ENCODE results near the gene SNRPD1. TPM values are rescaled to one million over a fixed set of nuclear protein-coding genes. Genes with fewer than 3 reads are reported as not detected.

SNRPD1 gene
- total and polyA plus RNA-seq, 8 donors = 28.0 to 149 (median 137) TPM

DNA sequence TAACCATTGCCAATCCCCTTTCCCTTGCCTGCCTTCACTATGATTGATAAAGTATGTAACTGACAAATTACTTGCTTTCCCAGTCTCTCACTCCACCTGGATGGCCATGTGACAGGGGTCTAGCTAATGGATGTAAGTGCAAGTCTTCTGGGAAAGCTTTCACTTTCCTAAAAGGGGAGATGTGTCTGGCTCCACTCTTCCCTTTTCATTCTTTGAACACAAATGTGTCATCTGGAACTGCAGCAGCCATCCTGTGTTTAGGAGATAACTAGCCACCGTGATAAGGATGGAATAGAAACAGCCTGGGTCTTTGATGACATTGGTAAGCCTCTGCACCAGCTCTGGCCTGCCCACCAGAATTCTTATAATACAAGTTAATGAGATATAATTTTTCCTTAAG lies 38.2 kb downstream of the SNRPD1 start:
- DNase-seq (no peak), ATAC-seq (no peak)
- TF ChIP-seq, protein P1, sequence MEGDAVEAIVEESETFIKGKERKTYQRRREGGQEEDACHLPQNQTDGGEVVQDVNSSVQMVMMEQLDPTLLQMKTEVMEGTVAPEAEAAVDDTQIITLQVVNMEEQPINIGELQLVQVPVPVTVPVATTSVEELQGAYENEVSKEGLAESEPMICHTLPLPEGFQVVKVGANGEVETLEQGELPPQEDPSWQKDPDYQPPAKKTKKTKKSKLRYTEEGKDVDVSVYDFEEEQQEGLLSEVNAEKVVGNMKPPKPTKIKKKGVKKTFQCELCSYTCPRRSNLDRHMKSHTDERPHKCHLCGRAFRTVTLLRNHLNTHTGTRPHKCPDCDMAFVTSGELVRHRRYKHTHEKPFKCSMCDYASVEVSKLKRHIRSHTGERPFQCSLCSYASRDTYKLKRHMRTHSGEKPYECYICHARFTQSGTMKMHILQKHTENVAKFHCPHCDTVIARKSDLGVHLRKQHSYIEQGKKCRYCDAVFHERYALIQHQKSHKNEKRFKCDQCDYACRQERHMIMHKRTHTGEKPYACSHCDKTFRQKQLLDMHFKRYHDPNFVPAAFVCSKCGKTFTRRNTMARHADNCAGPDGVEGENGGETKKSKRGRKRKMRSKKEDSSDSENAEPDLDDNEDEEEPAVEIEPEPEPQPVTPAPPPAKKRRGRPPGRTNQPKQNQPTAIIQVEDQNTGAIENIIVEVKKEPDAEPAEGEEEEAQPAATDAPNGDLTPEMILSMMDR (IDR thresholded peaks at IDR 0.05) = no peak
- H3K4me3 ChIP-seq = no peak overlapping the region
- intact Hi-C loops (cut with DNase I) = no loop called here
- no peaks in the 10 kb centered on the region for H3K9me3 ChIP-seq
- no peak overlapping the region for H3K27ac ChIP-seq
- no peaks in the 10 kb centered on the region for H3K27me3 ChIP-seq
- no peaks in the 10 kb centered on the region for H3K4me1 ChIP-seq
- peaks cover 0 to 14% of the 10 kb centered on the region in 2 donors for H3K36me3 ChIP-seq

DNA sequence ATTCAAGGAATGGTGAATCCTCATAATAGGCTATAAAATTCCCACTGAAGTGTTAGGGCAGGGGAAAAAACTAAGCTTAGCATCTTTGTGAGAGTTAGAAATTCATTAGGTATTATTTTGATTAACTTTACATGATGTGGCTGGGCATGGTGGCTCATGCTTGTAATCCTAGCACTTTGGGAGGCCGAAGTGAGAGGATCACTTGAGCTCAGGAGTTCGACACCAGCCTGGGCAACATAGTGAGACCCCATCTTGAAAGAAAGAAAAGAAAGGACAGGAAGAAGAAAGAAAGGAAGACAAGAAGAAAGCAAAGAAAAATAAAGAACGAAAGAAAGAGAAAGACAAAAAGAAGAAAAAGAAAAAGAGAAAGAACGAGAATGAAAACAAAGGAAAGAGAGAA lies 40.0 kb downstream of the SNRPD1 start:
- Histone ChIP-seq H3K9me3 (no peaks in the 10 kb centered on the region), H3K36me3 (peaks cover 0 to 30% of the 10 kb centered on the region in 2 donors), H3K4me3 (no peak overlapping the region), H3K27me3 (no peaks in the 10 kb centered on the region), H3K27ac (no peak overlapping the region), H3K4me1 (no peaks in the 10 kb centered on the region)
- ATAC-seq = no peak
- TF ChIP-seq, protein P1 (IDR thresholded peaks at IDR 0.05) = no peak
- intact Hi-C loops (cut with DNase I) = no loop called here
- DNase-seq = no peak

DNA sequence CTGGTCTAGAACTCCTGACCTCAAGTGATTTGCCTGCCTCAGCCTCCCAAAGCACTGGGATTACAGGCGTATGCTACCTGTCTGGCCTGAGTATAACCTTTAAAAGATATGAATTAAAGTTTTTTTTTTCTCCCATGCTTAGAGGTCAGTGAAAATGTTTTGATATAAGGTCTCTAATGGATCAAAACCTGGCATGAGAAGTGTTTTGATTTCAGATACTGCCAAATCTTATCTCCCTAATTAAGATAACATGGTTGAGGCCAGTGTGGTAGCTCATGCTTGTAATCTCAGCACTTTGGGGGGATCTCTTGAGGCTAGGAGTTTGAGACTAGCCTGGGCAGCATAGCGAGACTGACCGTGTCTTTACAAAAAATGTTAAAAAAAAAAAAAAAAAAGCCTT lies 41.2 kb downstream of the SNRPD1 start:
- TF ChIP-seq, protein P1 (IDR thresholded peaks at IDR 0.05) = no peak
- H3K27me3 ChIP-seq = no peaks in the 10 kb centered on the region
- H3K9me3 ChIP-seq = no peaks in the 10 kb centered on the region
- H3K36me3 ChIP-seq = peaks cover 0 to 40% of the 10 kb centered on the region in 2 donors
- ATAC-seq = no peak
- intact Hi-C loops (cut with DNase I) = no loop called here
- H3K4me3 ChIP-seq = no peak overlapping the region
- no peak for DNase-seq
- no peak overlapping the region for H3K27ac ChIP-seq
- H3K4me1 ChIP-seq = no peaks in the 10 kb centered on the region

DNA sequence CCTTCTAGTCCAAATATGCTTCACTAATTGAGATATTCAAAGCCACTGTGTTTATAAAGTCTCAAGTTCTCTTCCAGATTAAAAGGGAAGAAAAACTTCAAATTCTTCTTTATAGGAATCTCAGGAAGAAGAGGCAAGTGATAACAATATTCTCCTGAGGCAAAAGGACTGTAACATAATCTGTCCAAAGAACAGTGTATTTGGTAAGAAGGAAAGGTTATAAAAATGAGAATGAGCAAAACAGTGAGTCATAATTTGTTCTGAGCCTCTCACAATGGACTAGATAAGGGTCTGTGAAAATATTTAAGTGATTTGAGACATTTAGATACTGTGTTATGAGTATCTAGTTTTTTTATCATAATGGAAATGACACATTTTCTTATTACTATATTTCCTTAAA lies 44.3 kb downstream of the SNRPD1 start:
- Histone ChIP-seq H3K4me3 (no peak overlapping the region), H3K9me3 (no peaks in the 10 kb centered on the region), H3K4me1 (no peaks in the 10 kb centered on the region), H3K36me3 (peaks cover 0 to 41% of the 10 kb centered on the region in 2 donors), H3K27ac (no peak overlapping the region), H3K27me3 (no peaks in the 10 kb centered on the region)
- DNase-seq = no peak
- TF ChIP-seq, protein P1 (IDR thresholded peaks at IDR 0.05) = no peak
- ATAC-seq = no peak
- intact Hi-C loops (cut with DNase I) = no loop called here

DNA sequence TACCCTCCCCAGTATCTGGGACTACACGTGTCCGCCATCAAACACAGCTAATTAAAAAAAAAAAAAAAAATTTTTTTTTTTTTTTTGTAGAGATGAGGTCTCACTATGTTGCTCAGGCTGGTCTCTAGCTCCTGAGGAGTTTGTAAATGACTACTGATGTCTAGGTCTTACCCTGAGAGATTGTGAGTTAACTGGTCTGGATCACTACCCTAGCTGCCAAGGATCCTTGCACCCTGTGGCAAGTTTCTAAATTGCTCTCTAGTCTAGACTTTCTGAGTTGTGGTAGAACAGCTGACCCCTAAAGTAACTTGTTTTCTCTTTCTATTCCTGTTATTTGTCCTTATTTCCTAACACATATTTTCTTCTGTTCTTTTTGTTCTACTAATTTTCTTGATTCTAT lies 48.0 kb downstream of the SNRPD1 start:
- no peak for ATAC-seq
- Histone ChIP-seq H3K4me3 (no peak overlapping the region), H3K9me3 (no peaks in the 10 kb centered on the region), H3K27ac (no peak overlapping the region), H3K4me1 (no peaks in the 10 kb centered on the region), H3K36me3 (peaks cover 0 to 56% of the 10 kb centered on the region in 2 donors), H3K27me3 (no peaks in the 10 kb centered on the region)
- intact Hi-C loops (cut with DNase I) = no loop called here
- DNase-seq = no peak
- TF ChIP-seq, protein P1 (IDR thresholded peaks at IDR 0.05) = no peak
